NCI-H2196 treated with DMSO at 0.1 percent for 48 hours (cell line): Measurements from ENCODE around the gene BACH2.

Experiments
- DNase-seq: peaks from one replicate; lab custom pipeline; 2025; ENCODE audit not compliant: unreplicated experiment; lab: John Stamatoyannopoulos, UW

The BACH2 gene

GRCh38 chr6:90302320-90302719 lies 5.7 kb upstream of the BACH2 start:
- no peak for DNase-seq

DNA sequence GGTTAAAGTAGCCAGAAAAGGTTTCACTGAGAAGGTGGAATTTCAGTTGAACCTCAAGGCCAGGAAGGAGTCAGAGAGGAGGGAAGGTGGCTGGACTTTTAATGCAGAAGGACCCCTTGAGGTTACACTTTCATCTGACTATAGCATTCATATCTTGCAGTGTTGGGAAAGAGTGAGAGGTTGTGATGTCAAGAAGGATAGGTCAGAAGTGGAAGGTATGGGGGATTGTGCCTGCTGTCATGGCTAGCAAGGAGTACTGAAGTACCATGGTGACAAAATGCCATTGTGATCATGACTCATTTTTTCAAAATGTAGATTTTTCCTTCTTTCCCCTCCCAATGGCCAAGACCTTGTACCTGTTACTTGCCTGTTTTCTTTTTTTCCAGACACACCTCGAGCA lies 5.2 kb upstream of the BACH2 start:
- DNase-seq: no peak

- no peak for DNase-seq
Measured at GRCh38 chr6:90298459-90299053, 1.9 kb upstream of the BACH2 start.

GRCh38 chr6:90297867-90298381 lies 1.3 kb upstream of the BACH2 start:
- no peak for DNase-seq

DNA sequence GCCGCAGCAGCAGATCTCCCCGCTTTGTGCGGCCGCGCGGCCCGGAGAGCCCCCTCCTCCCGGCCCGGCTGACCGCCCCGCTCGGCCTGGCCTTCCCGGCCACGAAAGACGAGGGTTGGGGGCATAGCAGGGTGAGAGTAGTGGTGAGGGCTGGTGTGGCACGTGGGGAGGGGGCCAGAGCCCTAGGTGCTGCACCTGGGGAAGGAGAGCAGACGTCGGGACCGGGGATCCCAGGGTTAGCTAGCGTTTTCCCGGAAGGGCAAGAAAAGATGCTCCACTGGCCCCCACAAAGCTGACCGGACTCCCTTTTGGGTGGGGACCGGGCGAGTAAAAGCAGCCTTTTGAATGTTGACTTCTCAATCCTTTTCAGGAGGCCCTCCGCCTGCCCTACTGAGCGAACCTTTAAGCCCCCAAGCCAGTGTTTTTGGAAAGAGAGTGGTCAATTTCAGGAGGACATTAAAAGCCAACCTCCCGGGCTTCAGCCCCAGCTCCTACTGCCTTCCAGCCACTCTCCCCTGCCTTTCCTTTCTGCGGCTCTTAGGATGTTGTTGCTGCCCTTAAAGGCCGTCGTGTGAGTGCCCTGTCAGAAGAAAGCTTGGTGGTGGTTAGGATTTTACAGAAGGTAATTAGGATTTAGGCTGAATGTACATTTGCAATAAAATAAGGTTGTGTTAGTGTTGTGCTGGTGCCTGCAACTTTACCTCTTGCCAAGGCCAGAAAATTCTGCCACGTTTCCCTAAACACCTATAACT lies 648 bp upstream of the BACH2 start:
- DNase-seq: no peak

DNA sequence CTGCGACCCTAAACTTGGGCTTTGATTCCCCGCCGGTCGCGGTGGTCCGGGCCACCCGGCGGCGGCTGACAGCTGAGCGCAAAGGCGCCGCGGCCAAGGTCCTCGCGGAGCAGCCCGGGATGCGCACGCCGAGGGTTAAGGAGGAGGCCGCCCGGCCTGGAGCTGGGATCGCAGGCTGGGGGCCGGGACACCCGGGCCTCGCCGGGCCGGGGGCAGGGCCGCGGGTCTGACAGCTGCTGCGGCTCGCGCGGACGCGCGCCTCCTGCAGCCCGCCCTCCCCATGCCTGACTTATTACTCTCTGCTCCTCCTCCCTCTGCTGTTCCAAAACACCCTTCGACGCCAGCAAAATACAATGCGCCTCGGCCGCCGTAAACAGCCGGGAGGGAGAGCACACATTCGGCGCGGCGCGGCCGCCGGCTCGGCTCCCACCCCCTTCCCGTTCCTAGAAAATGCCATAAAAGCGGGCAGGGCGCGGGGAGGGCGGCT lies 746 bp downstream of the BACH2 start:
- peak; percentile 45 for DNase-seq

- DNase-seq: no peak
Measured at GRCh38 chr6:90294989-90295853, 1.4 kb downstream of the BACH2 start.

- DNase-seq: no peak
Measured at GRCh38 chr6:90294614-90294988, 2.0 kb downstream of the BACH2 start.

- no peak for DNase-seq
Measured at GRCh38 chr6:90294008-90294511, 2.6 kb downstream of the BACH2 start.

GRCh38 chr6:90293319-90293953 lies 3.2 kb downstream of the BACH2 start:
- DNase-seq: no peak

GRCh38 chr6:90291565-90291964 lies 5.1 kb downstream of the BACH2 start:
- no peak for DNase-seq

DNA sequence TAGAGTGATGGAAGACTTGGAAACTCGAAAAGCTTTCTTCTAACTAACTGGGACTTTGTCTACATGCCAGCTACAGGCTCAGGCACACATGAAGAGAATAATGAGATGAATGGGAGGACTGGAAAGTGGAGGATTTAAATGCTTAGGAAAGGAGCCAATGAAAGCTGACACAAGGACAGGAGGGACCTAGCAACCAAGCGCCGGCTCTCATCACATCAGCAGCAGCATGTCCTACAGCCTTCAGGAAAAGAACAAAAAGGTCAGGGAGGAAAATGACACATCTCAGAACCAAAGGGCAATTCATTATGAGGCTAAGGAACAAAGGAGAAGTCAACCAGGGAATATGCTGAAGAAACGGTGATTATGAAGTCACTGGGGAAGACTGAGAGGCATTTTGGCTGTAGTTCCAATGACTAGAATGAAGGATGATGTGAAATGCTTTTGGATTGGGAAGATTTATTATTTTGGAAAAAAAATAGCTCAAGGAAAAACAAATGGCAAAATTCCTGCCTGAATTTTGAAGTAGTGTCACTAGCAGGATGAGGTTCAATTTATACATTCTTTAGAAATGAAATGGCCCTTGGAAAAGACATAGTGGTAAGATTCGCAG lies 5.7 kb downstream of the BACH2 start:
- DNase-seq: no peak

DNA sequence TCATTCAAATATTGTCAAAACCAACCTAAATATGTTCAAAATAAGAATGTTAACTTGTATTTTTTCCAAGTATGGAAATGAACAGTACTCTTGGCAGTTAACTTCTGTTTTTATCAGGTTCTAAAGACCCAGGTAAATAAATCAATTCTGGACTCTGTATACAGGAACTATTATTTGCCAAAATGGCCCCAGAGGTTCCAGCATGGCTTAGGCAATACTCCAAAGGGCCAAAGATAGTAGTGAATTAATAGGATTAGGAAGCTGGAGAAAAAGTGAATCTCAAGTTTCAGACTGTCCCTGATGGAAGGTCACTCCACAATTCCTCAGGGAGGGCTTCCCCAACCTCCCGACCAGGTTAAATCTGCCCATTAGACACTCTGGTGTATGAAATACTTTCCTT lies 6.7 kb downstream of the BACH2 start:
- DNase-seq: no peak

- DNase-seq: no peak
Measured at GRCh38 chr6:90288404-90288803, 8.2 kb downstream of the BACH2 start.

DNA sequence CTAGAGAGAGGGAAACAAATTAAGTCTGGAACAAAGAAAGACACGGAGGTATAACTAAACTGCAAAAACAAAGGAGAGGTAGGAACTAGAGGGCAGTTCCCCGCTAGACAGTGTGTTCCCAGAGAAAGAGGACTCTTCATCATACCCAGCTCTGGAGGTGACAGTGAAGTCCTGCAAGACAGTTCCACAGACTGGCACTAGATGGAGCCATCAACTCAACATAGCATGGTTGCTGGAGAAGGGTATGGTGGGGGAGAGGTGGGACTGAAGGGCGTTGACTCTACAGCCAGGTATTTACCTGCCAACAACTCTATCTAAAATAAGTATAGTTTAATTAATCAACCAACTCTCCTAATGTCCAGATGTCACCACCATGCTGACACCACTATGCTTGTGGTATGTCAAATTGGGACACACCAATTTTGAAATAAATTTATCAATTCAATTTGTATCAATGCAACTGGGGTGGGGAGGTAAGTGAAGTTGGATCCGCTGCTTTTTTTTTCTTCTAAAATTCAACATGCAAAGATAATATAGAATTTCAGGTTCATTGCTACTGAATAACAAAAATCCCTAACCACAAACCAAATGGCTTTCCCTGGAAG lies 9.7 kb downstream of the BACH2 start:
- DNase-seq: no peak

- peak; percentile 69 for DNase-seq
Measured at GRCh38 chr6:90285611-90286381, 10.8 kb downstream of the BACH2 start.

DNA sequence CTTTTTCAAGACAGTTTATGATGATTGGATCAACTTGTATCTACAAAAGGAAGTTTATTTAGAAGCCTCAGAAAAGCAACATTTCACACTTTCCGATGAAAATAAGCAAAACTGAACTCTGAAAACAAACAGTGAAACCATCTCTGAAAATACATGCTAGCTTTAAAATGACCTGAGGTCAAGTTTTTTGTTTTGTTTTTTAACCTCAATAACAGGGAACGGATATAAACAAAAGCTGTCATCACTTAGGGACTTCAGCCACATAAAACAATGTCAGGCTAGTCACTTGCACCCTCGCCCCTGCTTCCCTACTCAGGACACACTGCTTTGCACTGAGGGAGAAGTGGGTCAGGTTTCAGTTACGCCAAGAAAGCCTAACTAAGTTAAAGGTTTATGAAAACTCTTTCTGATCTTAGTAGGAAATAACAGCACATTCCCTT lies 11.6 kb downstream of the BACH2 start:
- no peak for DNase-seq

DNA sequence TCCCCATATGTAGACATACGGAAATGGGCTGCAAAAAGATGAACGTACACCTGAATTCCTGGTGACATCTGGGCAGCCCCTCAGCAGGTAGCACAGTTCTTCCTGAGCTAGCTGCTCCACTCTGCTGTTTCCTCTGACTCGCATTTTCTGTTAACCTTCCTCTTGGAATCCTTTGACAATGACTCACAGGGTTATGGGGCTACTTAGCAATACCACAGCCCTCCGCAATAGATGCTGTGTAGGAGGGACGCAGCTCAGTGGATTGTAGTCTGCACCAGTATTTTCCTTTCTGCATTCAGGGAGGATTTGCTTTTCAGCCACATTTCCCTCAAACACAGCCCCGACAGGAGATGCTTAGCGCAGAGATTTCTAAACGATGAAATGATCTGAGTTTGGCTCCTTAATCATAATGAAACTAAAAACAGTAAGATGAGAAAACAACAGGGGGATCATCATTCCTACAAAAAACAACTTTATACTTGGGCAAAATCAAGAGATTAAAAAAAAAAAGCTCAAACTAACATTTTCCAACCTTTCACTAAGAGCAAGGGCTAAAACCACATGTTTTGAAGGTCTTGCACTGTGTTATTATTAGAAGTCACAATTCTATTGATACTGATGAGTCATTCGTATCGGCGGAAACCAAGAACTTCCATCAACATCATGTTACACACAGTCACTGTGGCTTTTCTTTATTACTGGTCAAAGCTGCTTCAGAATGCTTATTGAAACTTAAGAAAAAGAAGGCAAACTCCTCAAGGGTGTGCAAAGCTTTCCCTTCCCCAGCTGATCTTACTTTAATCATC lies 12.2 kb downstream of the BACH2 start:
- DNase-seq: peak; percentile 4
